ENCODE measurements around the gene PHACTR4.
"Not testable (repeated sequence)": the region's sequence is repeated elsewhere in the genome, so short reads cannot be mapped to it uniquely, and the experiment has no call there.

The PHACTR4 gene

DNA sequence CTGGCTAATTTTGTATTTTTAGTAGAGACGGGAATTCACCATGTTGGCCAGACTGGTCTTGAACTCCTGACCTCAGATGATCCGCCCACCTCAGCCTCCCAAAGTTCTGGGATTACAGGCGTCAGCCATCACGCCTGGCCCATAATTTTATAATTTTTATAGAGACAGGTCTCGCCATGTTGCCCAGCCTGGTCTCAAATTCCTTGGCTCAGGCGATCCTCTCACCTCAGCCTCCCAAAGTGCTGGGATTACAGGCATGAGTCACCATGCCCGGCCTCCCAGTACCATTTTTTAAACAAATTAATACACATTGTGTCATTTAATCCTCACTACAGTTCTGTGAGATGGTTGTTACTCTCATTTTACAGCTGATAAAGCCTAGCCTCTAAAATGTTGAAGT, 3.9 kb downstream of the PHACTR4 start:
- not testable (repeated sequence) for DNase-seq

DNA sequence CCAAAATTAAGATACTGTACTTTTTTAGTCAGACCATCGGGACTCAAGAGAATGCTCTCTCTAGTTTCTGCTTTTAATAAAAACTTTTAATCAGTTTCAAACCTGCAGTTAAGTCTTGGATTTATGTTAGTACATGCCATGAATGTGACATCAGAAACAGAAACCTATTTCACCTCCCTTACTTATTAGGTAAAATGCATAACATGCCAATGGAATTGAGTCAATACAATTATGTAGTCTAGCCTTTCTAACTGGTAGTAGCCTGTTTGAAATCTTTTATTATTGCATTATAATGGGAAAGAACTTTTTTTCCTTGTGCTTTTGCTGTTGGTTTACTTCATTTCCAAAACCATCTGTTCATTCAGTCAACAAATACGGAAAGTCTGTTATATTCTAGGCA, 4.8 kb downstream of the PHACTR4 start:
- no peak for DNase-seq

DNA sequence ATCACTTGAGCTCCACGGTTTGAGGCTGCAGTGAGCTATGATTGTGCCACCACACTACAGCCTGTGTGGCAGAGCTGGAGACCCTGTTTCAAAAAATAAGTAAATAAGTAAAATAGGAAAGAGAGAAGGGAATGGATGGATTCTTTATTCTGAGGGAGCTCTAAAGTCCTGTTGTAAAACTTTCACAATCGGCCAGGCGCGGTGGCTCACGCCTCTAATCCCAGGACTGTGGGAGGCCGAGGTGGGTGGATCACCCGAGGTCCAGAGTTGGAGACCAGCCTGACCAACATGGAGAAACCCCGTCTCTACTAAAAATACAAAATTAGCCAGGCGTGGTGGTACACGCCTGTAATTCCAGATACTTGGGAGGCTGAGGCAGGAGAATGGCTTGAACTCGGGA, 6.1 kb downstream of the PHACTR4 start:
- DNase-seq = not testable (repeated sequence)

DNA sequence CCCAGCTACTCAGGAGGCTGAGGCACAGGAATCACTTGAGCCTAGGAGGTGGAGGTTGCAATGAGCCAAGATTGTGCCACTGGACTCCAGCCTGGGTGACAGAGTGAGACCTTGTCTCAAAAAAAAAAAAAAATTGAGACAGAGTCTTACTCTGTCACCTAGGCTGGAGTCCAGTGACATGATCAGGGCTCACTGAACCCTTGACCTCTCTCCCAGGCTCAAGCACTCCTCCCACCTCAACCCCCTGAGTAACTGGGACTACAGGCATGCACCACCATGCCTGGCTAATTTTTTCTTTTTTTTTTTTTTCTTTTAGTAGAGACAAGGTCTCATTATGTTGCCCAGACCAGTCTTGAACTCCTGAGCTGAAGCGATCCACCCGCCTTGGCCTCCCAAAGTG, 6.7 kb downstream of the PHACTR4 start:
- DNase-seq = not testable (repeated sequence)

DNA sequence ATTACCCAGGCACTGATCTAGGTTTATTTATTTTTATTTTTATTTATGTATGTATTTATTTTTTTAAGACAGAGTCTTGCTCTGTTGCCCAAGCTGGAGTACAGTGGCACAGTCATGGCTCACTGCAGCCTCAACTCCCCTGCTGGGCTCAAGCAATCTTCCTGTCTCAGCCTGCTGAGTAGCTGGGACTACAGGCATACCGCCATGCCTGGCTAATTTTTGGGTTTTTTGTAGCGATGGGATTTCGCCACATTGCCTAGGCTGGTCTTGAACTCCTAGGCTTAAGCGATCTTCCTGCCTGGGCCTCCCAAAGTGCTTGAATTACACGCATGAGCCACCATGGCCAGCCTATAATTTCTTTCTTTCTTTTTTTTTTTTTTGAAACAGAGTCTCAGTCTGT, 9.4 kb downstream of the PHACTR4 start:
- no peak for DNase-seq

DNA sequence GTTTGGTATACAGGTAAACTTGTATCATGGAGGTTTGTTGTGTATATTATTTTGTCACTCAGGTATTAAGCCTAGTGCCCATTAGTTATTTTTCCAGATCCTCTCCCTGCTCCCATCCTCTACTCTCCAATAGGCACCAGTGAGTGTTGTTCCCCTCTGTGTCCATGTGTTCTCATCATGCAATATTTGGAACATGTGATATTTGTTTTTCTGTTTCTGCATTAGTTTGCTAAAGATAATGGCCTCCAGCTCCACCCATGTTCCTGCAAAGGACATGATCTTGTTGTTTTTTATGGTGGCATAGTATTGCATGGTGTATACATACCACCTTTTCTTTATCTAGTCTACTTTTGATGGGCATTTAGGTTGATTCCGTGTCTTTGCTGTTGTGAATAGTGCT, 10.9 kb downstream of the PHACTR4 start:
- DNase-seq = no peak

DNA sequence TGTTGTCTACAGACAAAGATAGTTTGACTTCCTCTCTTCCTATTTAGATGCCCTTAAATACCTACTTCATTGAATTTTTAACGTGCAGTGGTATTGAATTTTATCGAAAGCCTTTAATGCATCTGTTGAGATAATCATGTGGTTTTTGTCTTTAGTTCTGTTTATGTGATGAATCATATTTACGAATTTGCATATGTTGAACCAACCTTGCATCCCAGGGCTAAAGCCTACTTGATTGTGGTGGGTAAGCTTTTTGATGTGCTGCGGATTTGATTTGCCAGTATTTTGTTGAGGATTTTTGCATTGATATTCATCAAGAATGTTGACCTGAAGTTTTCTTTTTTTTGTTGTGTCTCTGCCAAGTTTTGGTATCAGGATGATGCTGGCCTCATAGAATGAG, 14.2 kb downstream of the PHACTR4 start:
- not testable (repeated sequence) for DNase-seq

DNA sequence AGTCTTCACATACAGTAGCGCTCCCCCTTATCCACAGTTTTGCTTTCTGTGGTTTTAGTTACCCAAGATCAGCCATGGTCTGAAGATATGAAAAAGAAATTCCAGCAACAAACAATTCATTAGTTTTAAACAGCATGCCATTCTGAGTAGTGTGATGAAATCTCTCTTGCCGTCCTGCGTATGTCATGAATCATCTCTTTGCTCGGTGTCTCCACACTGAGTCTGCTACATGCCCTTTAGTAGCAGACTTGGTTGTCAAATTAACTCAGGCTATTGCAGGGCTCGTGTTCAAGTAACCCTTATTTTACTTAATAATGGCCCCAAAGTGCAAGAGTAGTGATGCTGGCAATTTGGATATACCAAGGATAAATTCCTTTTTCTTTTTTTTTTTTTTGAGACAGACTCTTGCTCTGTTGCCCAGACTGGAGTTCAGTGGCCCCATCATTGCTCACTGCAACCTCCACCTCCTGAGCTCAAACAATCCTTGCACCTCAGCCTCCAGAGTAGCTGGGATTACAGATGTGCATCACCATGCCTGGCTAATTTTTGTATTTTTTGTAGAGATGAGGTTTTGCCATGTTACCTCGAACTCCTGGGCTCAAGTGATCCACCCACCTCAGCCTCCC, 22.6 kb downstream of the PHACTR4 start:
- DNase-seq = no peak

DNA sequence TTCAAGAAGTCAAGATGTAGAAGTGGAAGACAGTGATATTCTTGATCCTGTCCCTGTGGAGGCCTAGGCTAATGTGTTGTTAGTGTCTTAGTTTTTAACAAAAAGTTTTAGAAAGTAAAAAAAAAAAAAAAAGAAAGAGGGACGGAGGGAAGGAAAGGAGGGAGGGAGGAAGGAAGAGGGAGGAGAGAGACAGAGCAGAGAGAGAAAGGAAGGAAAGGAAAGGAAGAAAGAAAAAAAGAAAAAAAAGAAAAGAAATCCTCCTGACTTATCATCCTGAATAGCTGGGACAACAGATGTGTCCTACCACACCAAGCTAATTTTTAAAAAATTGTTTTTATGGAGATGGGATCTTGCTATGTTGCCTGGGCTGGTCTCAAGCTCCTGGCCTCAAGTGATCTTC, 24.6 kb downstream of the PHACTR4 start:
- no peak for DNase-seq

DNA sequence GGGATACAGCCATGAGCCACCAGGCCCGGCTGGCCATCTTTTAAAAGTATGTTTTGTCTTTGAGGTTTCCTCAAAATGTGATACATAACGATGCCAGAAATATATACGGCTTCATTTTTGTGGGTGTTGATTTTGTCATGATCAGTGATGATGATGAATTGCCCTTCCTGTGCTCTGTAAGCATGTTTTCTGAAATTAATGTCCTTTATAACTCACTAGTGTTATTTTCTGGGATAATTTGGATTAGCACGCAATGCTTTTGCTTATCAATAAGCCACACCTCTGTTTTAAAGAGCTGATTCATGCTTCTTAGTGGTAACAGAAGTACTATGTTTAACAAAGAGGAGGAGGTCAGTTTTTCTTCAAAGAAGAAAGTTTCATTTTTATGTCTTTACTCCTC, 25.6 kb downstream of the PHACTR4 start:
- no peak for DNase-seq

DNA sequence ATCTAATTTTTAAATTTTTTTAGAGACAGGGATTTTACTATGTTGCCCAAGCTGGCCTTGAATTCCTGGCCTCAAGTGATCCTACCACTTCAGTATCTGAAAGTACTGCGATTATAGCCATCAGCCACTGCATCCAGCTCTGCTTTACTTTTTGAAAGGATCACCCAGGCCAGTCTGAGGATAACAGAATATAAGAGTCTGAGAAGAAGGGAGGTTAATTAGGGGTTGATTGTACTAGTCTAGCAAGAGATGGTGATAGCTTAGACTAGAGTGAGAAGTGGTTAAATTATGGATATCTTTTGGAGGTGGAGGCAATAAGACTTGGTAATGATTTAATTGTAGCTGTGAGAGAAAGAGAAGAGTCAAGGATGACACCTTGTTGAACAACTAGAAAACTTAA, 32.2 kb downstream of the PHACTR4 start:
- no peak for DNase-seq

DNA sequence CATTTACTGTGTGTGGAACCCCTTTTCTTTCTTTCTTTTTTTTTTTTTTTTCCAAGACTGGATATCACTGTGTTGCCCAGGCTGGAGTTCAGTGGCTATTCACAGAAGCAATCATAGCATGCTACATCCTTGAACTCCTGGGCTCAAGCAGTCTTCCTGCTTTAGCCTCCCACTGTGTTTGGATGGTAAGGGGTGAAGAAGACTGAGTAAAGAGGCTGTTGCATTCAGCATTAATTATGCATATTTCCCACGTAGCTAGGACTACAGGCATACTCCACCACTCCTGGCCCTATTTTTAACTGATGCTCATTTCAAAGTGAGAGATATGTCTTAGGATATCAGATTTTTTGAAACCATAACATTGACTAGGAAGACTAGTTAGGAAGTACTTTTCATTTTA, 39.5 kb downstream of the PHACTR4 start:
- no peak for DNase-seq

DNA sequence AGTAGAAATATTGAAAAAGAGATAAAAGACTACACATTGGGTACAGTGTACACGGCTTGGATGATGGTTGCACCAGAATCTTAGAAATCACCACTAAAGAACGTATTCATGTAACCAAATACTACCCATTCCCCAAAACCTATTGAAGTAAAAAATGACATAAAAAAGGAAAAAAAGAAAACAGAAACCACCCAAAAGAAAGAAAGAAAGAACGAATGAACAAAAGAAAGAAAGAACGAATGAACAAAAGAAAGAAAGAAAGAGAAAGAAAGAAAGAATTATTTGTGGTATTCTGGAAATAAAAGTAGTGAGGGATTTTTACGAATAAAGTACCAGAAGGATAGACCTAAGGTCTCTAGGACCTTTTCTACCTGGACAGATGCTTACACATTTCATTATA, 42.1 kb downstream of the PHACTR4 start:
- DNase-seq = no peak

DNA sequence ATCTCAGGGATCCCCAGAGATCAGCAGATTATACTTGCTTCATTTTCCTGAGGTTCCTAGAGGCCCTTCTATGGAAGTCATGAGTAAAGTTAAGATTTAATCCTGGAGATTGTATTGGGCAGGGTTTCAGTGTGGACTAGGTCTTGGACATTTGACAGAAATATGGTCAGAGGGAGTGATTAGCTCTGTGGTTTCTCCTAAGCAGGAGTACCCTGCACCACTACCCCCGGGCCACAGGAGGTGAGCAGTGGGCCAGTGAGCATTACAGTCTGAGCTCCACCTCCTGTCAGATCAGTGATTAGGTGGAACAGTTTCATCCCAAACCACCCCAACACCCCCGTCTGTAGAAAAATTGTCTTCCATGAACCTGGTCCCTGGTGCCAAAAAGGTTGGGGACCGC, 43.2 kb downstream of the PHACTR4 start:
- DNase-seq = no peak

DNA sequence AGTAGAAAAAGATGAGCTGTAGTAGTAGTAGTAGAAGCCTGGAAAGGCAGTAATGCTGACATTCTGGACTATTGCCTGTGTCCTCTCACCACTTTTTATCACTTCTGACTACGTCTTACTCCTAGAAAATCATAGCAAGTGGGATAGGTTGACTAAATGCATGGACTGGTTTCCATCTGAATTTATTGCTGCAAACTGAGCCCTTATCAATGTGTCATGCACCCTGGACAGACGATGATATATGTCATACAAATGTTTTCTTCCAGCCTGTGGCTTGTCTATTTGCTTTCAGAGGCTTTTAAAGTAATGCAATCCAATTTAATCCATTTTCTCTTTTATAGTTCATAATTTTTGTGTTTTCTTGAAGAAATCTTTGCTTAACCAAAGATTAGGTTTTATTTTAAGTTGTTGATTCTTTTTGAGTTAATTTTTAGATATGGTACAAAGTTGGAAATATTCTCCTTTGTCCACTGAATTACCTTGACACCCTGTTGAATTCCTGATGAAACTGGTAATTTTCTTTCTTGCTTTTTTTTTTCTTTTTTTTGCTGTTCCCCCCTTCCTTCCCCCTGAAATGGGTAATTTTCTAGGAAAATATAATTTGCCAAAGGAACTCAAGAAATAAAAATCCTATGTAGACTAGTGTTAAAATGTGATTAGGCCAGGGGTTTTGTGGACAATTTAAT, 47.1 kb downstream of the PHACTR4 start:
- DNase-seq = no peak

DNA sequence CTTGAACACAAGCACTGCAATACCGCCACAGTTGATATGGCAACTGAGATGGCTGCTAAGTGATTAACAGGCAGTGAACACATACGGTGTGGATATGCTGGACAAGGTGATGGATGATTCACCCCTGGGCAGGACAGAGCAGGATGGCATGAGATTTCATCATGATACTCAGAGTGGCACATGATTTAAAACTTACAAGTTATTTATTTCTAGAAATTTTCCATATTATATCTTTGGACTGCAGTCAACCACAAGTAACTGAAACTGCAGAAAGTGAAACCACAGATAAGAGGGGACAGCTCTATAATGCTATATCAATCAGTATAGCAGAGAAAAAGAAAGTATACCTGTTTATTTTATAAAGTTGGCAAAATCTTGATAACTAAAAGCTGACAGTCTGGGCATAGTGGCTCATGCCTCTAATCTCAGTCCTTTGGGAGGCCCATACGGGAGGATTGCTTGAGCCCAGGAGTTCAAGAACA, 47.9 kb downstream of the PHACTR4 start:
- DNase-seq = no peak

DNA sequence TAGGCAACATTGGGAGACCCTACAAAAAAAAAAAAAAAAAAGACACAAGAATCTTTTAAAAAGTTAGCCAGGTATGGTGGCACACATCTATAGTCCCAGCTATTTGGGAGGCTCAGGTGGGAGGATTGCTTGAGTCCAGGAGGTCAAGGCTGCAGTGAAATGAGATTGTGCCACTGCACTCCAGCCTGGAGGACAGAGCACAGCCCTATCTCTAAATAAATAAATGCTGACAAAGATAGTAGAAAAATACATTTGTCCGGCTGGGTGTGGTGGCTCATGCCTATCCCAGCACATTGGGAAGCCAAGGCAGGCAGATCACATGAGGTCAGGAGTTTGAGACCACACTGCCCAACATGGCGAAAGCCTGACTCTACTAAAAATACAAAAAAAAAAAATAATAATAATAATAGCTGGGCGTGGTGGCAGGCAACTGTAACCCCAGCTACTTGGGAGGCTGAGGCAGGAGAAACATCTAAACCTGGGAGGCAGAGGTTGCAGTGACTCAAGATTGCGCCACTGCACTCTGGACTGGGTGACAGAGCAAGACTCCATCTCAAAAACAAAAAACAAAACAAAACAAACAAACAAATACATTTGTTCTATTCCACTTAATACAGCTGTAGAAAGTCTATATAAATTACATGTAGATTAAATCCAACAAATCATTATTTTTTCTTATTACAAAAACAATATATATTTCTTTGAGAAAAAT, 48.5 kb downstream of the PHACTR4 start:
- DNase-seq = no peak

DNA sequence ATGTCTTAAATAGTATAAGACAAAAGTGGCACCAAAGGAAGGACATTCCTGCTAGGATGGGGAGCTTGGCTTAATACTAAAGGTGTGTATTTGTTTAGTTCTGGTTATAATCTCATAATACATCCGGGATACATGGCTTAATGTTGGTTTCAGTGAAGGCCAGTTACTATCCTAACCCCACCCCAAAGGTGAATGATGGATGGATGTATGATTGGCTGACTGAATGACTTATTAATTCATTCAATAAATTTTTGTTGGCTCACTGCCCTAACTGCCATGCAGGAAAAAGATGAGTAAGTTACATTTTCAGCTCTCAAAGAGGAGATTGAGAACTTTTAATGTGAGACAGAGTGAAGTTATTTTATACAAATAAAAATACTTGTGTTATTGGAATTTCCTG, 52.2 kb downstream of the PHACTR4 start:
- DNase-seq = no peak

DNA sequence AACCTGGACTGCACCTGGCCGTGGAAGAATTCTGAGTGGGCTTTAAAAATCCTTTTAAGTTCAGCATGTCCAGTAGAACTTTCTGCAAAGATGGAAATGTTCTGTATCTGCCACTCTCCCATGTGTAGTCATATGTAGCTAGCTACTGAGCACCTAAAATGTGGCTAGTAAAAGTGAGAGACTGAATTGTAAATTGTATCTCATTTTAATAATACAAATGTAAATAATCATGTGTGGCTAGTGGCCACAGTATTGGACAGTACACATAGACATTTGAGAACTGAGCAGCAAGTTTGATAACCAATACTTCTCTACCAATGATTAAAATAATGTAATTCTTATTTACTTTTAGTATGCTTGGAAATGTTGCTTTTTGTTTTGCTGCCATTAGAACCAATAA, 57.3 kb downstream of the PHACTR4 start:
- DNase-seq = no peak

DNA sequence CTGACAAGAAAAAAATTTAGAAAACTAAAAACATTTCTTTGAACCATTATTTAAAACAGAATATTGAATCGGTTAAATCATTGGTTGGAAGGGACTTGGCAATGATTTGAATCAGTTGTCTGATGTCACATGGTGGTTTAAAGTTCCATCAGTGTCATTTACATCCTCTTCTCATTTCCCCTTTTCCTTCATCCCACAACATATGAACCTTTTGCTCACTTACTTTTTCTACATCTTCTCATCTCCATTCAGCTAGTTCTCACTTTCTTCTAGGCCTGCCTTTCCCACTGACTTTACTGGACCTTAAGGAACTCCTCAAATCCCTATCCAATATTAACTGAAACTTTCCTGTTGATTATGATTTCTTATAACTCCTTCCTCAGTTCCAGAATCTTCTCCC, 58.5 kb downstream of the PHACTR4 start:
- no peak for DNase-seq

DNA sequence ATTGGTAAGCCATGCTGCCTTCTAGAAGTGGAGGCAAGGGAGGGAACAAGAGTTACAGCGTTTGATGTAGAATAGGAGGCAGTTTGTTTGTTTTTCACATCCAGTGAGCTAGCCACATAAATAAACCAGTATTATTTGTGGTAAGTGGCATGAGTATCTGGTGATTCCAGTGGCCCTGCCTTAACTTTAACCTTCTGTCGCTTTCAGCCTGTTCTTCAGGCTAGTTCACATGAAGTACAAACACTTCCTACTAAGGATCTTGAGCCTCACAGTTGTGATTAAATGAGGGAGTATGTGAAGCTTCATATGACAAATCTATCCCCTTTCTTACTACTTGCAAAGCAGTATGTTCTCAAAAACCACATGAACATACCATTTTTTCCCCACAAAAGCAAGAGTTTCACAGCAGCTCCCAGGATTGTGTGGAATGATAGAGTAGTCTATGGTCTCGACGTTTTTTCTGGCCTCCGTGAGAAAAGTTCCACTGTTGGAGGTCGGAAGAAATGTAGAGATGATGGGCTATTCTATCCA, 59.5 kb downstream of the PHACTR4 start:
- no peak for DNase-seq

DNA sequence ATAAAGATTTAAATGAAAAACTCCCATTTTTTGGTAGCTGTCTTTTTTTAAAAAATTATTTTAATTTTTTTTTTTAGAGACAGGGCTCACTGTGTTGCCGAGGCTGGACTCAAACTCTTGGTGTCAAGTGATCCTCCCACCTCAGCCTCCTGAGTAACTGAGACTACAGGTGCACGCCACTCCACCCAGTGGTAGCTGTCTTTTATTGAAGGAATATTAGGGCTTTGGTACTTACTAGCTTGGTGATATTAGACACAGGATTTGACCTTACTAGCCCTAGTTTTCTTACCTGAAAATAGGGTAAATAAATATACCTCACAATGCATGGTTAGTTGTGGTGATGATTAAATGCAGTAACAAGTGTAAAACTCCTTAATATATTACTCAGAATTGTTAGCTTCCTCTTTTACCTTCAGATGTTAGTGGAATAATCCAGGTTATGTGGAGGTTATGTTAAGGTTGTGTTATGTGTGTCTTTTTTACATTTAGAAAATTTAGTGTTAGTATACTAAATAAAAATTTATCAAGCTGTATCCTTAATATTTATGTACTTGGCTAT, 66.8 kb downstream of the PHACTR4 start:
- DNase-seq = no peak

DNA sequence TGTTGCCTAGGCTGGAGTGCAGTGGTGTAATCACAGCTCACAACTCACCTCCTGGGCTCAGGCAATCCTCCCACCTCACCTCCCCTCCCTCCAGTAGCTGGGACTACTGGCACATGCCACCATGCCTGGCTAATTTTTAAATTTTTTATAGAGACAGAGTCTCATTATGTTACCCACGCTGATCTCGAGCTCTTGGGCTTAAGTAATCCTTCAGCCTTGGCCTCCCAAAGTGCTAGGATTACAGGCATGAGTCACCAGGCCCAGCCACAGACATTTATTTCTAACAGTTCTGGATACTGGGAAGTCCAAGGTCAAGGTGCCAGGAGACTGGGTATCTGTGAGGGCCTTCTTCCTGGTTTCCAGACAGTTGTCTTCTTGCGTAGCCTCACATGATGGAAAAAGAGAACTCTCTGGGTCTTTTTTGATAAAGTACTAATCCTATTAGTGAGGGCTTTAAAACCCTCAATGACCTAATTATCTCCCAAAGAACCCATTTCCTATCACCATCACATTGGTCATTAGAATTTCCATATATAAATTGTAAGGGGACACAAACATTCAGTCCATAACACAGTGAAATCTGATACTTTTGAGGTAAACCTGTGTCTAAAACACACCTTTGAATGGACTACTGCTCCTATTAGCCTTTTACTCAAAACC, 67.9 kb downstream of the PHACTR4 start:
- DNase-seq = no peak
